Fibroblast of peridontal ligament (primary cell): ENCODE data around the gene LRRC55.

ENCODE experiments used
- DNase-seq: peaks from one replicate; pipeline ENCODE4 v3.0.0-alpha.2; 2010; ENCODE audit errors: extremely low read depth

The LRRC55 gene

DNA sequence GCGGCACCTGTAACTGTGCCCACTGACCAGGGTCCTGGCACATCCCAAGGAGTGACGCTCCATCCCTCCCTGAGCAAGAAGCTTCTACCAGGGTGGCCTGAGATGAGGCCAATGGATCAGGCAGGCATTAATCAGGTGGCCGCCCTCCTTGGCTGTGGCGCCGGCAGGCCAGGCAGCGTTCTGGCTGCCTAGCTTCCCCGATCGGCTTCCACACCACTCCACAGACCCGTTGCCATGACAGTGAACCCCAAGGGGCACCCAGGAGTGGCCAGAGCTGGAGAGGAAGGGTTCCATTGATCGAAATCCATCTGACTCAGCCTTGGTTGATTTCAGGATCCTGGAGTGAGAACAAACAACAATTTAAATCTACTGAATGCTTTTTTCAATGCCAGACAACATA lies 20.5 kb downstream of the LRRC55 start:
- DNase-seq, result no peak

- peak; percentile 8 for DNase-seq
Observed at GRCh38 chr11:57203359-57203758, 21.6 kb downstream of the LRRC55 start.

DNA sequence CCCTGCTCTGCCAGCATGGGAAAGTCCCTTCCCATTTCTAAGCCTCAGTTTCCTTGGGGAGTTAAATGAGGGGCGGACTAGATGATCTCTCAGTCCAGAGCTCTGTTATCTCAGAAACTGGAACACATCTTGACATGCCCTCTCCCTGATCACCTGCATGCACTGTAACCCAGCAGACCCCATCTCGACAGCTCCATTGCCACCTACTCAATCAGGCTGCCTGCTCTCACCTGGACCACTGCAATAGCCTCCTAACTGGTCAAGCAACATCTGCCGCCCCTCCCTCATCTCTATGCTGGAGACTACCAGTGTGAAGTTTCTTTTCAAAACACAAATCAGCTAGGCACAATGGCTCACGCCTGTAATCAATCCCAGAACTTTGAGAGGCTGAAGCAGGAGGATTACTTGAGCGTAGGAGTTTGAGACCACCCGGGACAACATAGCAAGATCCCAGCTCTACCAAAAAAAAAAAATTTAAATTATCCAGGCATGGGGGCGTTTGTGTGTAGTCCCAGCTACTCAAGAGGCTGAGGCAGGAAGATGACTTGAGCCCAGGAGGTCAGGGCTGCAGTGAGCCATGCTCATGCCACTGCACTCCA lies 22.2 kb downstream of the LRRC55 start:
- DNase-seq, result no peak

DNA sequence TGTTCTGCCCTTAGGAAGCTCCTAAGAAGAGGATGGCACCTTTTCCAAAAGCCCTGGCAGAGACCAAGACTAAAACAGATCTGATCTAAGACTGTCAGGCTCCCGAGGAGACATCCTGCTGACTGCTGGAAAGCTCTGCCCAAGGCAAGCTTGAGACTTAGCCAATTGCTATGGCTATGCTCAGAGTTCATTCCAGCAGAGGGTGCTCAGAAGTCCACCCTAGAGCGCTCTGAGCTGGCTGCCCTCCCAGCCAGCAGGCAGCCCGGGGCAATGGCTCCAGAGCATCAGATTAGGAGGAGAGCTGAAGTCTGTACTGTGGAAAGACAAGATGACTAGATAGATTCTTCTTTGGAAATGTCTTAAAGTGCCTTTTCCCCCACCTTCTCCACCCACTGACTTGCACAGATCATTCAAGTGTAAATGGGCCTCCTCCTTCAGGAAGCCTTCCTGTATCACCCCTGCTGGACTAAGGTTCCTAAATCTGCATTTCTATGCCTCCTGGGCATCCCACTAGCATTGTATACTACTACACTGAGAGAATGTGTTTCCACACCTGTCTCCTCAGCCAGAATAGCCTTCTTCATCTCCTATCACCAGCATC lies 23.4 kb downstream of the LRRC55 start:
- peak; percentile 46 for DNase-seq

DNA sequence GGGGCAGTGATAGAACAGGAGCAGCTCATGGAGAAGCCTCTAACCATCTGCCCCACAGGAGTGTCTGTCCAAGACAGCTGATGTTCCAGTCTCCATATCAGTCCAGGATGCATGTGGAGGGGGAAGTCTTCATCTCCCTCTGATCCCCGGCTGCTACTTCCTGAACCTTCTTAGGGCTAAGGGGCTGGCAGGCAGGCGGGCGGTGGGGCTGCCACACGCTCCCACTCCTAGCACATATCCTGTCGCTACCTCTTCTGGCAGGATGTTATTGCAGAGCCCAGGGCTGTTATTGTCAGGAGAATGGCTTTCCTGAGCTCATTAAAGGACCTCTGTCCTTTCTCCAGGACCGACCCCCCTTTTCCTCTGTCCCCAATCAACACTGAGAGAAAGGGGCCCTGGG lies 25.4 kb downstream of the LRRC55 start:
- no peak for DNase-seq

DNA sequence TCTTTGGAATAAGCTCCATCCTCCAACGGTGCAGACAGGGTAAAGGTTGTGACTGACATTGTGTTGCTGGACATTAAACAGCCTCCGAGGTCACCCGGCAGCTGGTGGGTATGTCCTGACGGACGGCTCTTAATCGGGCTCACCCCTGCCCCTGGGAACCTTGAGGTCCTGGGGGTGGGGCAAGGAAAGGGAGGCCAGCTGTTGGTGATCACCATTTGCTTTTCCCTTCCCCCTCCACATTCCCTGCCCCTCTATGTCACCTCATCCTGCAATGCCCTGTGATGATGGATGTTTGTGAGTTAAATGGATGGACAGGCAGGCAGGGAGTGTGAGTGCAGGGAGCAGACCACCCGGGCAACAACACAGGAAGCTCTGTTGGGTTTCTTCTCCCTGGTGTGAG lies 29.0 kb downstream of the LRRC55 start:
- DNase-seq, result no peak

- DNase-seq, result no peak
Observed at GRCh38 chr11:57213342-57214097, 31.8 kb downstream of the LRRC55 start.

GRCh38 chr11:57214098-57214417 lies 32.3 kb downstream of the LRRC55 start:
- peak; percentile 3 for DNase-seq

GRCh38 chr11:57214494-57214893 lies 32.7 kb downstream of the LRRC55 start:
- peak; percentile 75 for DNase-seq

GRCh38 chr11:57216463-57216862 lies 34.7 kb downstream of the LRRC55 start:
- no peak for DNase-seq

- no peak for DNase-seq
Observed at GRCh38 chr11:57217053-57217452, 35.3 kb downstream of the LRRC55 start.

GRCh38 chr11:57219021-57219627 lies 37.4 kb downstream of the LRRC55 start:
- DNase-seq, result peak; percentile 8

GRCh38 chr11:57222239-57222638 lies 40.5 kb downstream of the LRRC55 start:
- no peak for DNase-seq

GRCh38 chr11:57223601-57224000 lies 41.8 kb downstream of the LRRC55 start:
- no peak for DNase-seq

GRCh38 chr11:57224128-57224527 lies 42.4 kb downstream of the LRRC55 start:
- no peak for DNase-seq

GRCh38 chr11:57224537-57224936 lies 42.8 kb downstream of the LRRC55 start:
- DNase-seq, result no peak

DNA sequence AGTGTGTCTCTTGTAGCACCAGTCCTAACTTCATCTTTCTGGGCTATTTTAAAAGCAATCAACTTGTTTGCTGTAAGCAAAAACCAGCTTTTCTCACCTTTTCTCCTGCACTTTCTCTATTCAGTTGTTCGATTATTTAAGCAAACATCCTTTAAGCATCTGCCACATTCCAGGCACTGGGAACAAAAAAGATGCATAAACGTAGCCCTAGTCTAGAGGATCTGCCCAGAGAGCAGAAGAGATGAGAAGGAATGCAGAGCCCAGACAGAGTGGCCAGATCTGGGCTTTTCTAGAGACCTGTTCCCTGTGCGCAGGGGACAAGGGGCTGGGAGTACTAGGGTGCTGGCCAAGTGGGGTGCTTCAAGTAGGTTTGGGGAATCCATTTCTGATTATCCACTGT lies 46.8 kb downstream of the LRRC55 start:
- no peak for DNase-seq

DNA sequence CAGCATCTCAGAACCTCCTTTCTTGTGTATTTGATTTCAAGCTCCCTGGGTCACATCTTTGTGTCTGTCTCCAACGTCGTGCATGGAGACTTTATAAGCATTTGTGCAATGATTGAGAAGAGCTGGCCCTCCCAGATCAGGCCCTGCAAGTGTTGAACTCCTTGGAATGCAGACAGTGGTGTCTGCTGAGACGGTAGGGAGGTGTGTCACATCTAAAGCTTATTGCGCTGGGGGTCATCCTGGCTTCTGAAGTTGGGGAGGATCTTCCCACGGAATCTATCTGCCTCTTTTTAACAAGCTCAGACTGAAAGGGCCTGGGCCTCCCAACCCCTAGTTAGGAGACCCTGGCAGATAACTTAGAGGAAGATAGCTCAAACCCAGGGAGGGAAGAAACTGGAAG lies 48.6 kb downstream of the LRRC55 start:
- DNase-seq, result no peak

DNA sequence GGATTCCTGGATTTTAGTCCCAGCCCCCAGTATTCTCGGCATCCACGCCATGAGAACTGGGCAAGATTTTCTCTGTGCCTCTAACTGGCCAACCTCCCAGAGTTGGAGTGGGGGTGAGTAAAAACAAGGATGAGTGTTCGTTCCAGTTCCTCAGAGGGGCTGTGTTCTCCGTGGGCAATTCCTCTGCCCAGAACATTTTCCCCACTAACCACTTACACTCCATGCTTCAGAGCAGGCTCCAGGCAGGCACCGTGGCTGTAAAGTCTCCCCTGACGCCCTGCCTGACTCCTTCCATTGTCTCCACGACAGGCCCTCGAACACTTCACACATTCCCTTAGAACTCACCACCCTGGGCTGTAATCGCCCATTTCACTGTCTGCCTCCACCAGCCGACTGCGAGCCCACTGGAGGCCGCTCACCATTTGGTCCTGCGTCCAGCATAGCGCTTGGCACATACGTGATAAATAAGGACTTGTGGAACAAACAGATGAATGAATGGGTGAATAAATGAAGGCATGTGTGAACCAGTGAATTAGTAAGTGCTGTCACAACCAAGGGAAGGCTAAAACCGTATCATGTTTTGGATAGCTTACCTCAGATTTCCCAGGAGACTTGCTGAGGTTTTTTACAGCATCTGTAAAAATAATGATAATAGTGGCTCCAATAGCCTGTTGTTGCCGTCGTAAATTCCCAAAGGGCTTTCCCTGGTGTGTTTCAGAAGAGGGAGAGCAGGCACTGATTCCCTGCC lies 49.2 kb downstream of the LRRC55 start:
- DNase-seq, result no peak

- no peak for DNase-seq
Observed at GRCh38 chr11:57231539-57232253, 49.9 kb downstream of the LRRC55 start.

DNA sequence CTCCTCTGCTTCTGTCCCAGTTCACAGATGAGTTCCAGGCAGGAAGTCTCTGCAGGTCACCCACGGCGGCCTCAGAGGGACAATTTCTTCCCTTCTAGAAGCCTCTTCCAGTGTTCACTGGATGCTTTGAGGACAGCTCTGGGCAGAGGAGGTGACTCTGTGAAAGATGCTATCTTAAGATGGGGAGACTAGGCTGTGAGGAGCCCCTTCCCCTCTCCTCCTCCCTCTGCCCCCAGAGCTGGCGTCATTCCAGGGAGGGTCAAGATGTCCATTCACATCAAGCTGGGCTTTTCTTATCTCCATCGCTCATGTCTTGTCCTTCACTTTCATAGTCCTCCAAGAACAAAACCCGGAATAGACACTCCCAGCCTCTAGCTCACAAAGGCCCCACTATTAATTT lies 51.9 kb downstream of the LRRC55 start:
- no peak for DNase-seq
